VCaP (cell line): ENCODE data around the gene CFAP141.

Source experiments
- H3K27ac ChIP-seq: fragments of 450-650 bp; 2 replicates; pipeline ENCODE4 v1.5.1; 2017
- CTCF ChIP-seq: fragments of 450-650 bp; conservative IDR thresholded peaks from 2 replicates; pipeline ENCODE4 v1.5.1; 2017; ENCODE audit warnings: mild to moderate bottlenecking, moderate library complexity

The CFAP141 gene

DNA sequence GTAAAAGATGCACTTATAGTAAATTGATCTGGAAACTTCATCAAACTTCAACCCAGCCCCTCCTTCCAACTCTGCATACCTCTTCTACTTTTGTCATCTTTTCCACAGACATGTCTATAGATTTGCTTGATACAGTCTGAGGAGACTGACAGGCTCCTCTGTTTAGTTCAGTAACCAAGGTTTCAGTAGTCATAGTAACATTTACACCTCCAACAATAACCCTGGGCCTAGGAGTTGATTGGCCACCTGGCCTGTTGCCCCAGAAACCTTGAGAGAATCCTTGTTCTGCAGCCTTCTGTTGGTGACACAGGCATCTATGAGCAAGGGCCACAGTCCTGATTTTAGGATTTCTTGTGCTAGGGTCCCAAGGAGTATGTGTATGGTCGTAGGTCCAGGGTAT lies at the start of gene CFAP141:
TSS of gene CFAP141 (minus strand) at position 138 of the 400 bp plus-strand sequence. CDS start at position 112, 26 bp downstream.
- no peak within 1 kb of the TSS; the same call in 1 of the 2 replicates for H3K27ac ChIP-seq
- TF ChIP-seq CTCF: no peak

GRCh38 chr1:154253671-154254070 lies 47.5 kb upstream of the CFAP141 start:
- no peak overlapping the region for H3K27ac ChIP-seq
- TF ChIP-seq CTCF: no peak

DNA sequence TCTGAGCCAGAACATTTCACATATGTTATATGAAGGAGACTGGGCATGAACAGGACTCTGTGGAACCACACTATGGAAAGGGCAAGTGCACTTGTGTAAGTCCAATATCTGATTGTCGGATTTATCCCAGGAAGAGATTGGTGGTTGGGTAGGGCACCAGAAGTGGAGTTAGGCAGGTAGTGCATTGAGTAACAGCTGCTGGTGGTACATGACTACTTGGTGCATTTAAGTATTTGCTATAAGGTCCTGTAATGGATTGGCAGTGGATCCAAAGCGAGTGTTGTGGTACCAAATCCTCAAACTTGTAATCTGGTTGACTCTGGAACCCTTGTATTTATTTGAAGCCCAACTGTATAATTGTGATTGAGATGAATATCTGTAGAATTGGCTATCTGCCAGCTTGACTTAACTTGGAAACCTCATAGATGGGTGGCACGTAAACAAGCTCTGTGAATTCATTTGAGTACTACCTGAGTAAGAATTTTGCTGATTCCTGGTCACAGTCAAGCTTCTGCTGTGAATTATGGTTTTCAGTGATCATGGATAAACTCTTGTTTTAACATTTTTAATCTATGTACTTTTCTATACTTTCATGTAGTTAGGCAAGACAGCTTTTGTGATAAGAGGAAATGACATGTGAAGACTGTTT lies 35.7 kb upstream of the CFAP141 start:
- no peak for TF ChIP-seq CTCF
- peak overlapping the region; percentile 2; the same call in 1 of the 2 replicates for H3K27ac ChIP-seq

GRCh38 chr1:154240294-154240833 lies 34.2 kb upstream of the CFAP141 start:
- TF ChIP-seq CTCF: no peak
- peak overlapping the region; percentile 2; the same call in 1 of the 2 replicates for H3K27ac ChIP-seq

DNA sequence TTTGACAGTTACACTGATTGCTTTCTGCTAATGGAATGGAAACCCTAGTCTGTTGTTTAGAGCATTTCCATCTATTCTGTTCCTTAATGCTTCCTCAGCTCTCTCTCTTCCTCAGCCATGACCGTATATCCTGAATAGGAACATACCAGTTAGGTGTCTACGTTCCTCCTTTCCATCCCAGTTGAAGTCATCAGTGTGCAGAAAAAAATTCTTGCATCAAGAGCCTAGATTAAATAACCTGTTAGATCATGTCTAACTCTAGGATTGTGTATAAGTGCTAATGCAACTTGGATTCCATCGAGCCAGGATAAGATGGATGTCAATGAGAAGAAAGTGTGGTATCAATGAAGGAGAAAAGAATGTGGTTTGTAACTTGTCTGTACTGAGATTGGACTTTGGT lies 33.4 kb upstream of the CFAP141 start:
- no peak for TF ChIP-seq CTCF

GRCh38 chr1:154237880-154238506 lies 31.9 kb upstream of the CFAP141 start:
- TF ChIP-seq CTCF: no peak
- no peak overlapping the region for H3K27ac ChIP-seq

More for the DNA sequence above, 33.4 kb upstream of the CFAP141 start:
- no peak overlapping the region for H3K27ac ChIP-seq

DNA sequence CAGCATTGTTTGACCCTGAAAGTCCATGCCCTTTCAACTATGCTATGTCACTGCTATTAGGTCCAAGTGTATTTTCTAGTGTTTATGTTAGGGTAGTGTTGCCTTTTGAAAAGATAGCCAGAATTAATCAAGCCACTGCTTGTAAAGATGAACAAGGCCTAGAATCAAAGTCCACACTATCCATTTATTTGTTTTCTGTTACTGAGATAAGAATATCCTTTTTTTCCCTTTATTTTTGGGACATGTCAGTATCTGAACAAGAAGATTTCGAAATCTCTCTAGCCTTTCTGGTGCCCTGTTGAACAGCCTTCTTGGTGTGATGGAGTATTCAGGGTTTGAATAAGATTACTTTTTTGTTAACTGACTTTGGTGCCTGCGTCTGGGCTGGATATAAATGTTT lies 31.3 kb upstream of the CFAP141 start:
- TF ChIP-seq CTCF: no peak
- no peak overlapping the region for H3K27ac ChIP-seq
